NT2/D1 (cell line): ENCODE results near the gene BCL11B.

Experiments used
- DNase-seq: peaks from one replicate; pipeline ENCODE4 v3.0.0-alpha.2; 2011; ENCODE audit warnings: low read depth, low spot score
- H3K27me3 ChIP-seq: 2 replicates; pipeline ENCODE4 v1.6.0; 2011; ENCODE audit warnings: mild to moderate bottlenecking; ENCODE audit not compliant: insufficient read length, insufficient read depth
- H3K36me3 ChIP-seq: 2 replicates; pipeline ENCODE4 v1.6.1; 2011; ENCODE audit warnings: mild to moderate bottlenecking, low read length, mixed read lengths; ENCODE audit not compliant: insufficient read depth, insufficient read length
- H3K4me1 ChIP-seq: 2 replicates; pipeline ENCODE4 v1.5.1; 2011; ENCODE audit not compliant: insufficient read depth, insufficient read length
- H3K4me3 ChIP-seq: 2 replicates; pipeline ENCODE4 v1.5.1; 2011; ENCODE audit warnings: low read depth; ENCODE audit not compliant: insufficient read length
- H3K9ac ChIP-seq: 2 replicates; pipeline ENCODE4 v1.6.0; 2011; ENCODE audit warnings: low read depth; ENCODE audit not compliant: insufficient read length
- H3K9me3 ChIP-seq: 2 replicates; pipeline ENCODE4 v1.5.1; 2011; ENCODE audit warnings: mild to moderate bottlenecking, low read length; ENCODE audit not compliant: insufficient read depth
- SUZ12 ChIP-seq: IDR thresholded peaks from 2 replicates; pipeline ENCODE4 v1.6.1; 2011; ENCODE audit not compliant: insufficient read length, insufficient read depth; ENCODE audit errors: extremely low read depth
- YY1 ChIP-seq: IDR thresholded peaks from 2 replicates; pipeline ENCODE4 v1.6.1; 2011; ENCODE audit not compliant: insufficient read length, insufficient read depth
- ZNF274 ChIP-seq: IDR thresholded peaks from 2 replicates; pipeline ENCODE4 v1.6.1; 2011; ENCODE audit warnings: mild to moderate bottlenecking, low read depth, low read length

BCL11B gene

GRCh38 chr14:99282261-99283050 lies 10.5 kb upstream of the BCL11B start:
- Histone ChIP-seq H3K4me3 (no peak overlapping the region), H3K9me3 (no peaks in the 10 kb centered on the region), H3K4me1 (peaks cover 3% of the 10 kb centered on the region), H3K36me3 (no peaks in the 10 kb centered on the region), H3K9ac (no peak overlapping the region), H3K27me3 (peaks cover 5% of the 10 kb centered on the region)
- no peak for TF ChIP-seq ZNF274
- no peak for TF ChIP-seq YY1
- TF ChIP-seq SUZ12 = no peak
- no peak for DNase-seq

GRCh38 chr14:99281396-99281795 lies 9.4 kb upstream of the BCL11B start:
- no peak overlapping the region for H3K9ac ChIP-seq
- TF ChIP-seq SUZ12 = no peak
- H3K9me3 ChIP-seq = no peaks in the 10 kb centered on the region
- DNase-seq = no peak
- peaks cover 15% of the 10 kb centered on the region for H3K27me3 ChIP-seq
- no peak overlapping the region for H3K4me3 ChIP-seq
- H3K36me3 ChIP-seq = no peaks in the 10 kb centered on the region
- H3K4me1 ChIP-seq = peaks cover 7% of the 10 kb centered on the region

GRCh38 chr14:99280852-99281251 lies 8.9 kb upstream of the BCL11B start:
- H3K36me3 ChIP-seq = no peaks in the 10 kb centered on the region
- peaks cover 21% of the 10 kb centered on the region for H3K27me3 ChIP-seq
- no peak overlapping the region for H3K9ac ChIP-seq
- no peak for DNase-seq
- H3K4me3 ChIP-seq = no peak overlapping the region
- TF ChIP-seq SUZ12 (no peak), ZNF274 (no peak), YY1 (no peak)
- H3K9me3 ChIP-seq = no peaks in the 10 kb centered on the region
- peaks cover 7% of the 10 kb centered on the region for H3K4me1 ChIP-seq

GRCh38 chr14:99280066-99280731 lies 8.2 kb upstream of the BCL11B start:
- H3K9me3 ChIP-seq = no peaks in the 10 kb centered on the region
- DNase-seq = no peak
- H3K36me3 ChIP-seq = no peaks in the 10 kb centered on the region
- H3K4me1 ChIP-seq = peaks cover 4% of the 10 kb centered on the region
- TF ChIP-seq YY1 (no peak), ZNF274 (no peak), SUZ12 (no peak)
- H3K9ac ChIP-seq = no peak overlapping the region
- H3K27me3 ChIP-seq = peaks cover 27% of the 10 kb centered on the region
- no peak overlapping the region for H3K4me3 ChIP-seq

GRCh38 chr14:99278836-99279235 lies 6.8 kb upstream of the BCL11B start:
- H3K27me3 ChIP-seq = peaks cover 32% of the 10 kb centered on the region

GRCh38 chr14:99277530-99277929 lies 5.5 kb upstream of the BCL11B start:
- TF ChIP-seq SUZ12 (no peak), ZNF274 (no peak), YY1 (no peak)
- no peak for DNase-seq
- H3K9me3 ChIP-seq = no peaks in the 10 kb centered on the region
- peaks cover 4% of the 10 kb centered on the region for H3K4me1 ChIP-seq
- H3K36me3 ChIP-seq = no peaks in the 10 kb centered on the region
- no peak overlapping the region for H3K9ac ChIP-seq
- no peak overlapping the region for H3K4me3 ChIP-seq
- H3K27me3 ChIP-seq = peaks cover 32% of the 10 kb centered on the region

More at GRCh38 chr14:99278836-99279235, 6.8 kb upstream of the BCL11B start:
- H3K4me3 ChIP-seq = no peak overlapping the region
- TF ChIP-seq ZNF274 = no peak
- no peak for TF ChIP-seq SUZ12
- TF ChIP-seq YY1 = no peak
- peaks cover 4% of the 10 kb centered on the region for H3K4me1 ChIP-seq
- no peak overlapping the region for H3K9ac ChIP-seq
- no peaks in the 10 kb centered on the region for H3K36me3 ChIP-seq
- no peak for DNase-seq
- no peaks in the 10 kb centered on the region for H3K9me3 ChIP-seq

GRCh38 chr14:99276482-99276881 lies 4.5 kb upstream of the BCL11B start:
- Histone ChIP-seq H3K9ac (no peak overlapping the region), H3K27me3 (peaks cover 32% of the 10 kb centered on the region)
- no peak for TF ChIP-seq ZNF274
- TF ChIP-seq YY1 = no peak
- no peak for TF ChIP-seq SUZ12

More at GRCh38 chr14:99276482-99276881, 4.5 kb upstream of the BCL11B start:
- Histone ChIP-seq H3K4me3 (no peak overlapping the region), H3K4me1 (peaks cover 4% of the 10 kb centered on the region), H3K9me3 (no peaks in the 10 kb centered on the region), H3K36me3 (no peaks in the 10 kb centered on the region)
- no peak for DNase-seq
